ENCODE measurements around the gene SSH3. TPM values are rescaled to one million over a fixed set of nuclear protein-coding genes. Genes with fewer than 3 reads are reported as not detected.

The SSH3 gene
- total RNA-seq, 2 donors from 2014 or later: 11.6 to 16.5 TPM

- H3K27ac Mint-ChIP-seq: peak overlapping the region; percentile 89
- H3K36me3 Mint-ChIP-seq: peaks cover 38 to 48% of the 10 kb centered on the region in 2 donors
- H3K9me3 Mint-ChIP-seq: no peaks in the 10 kb centered on the region
- DNase-seq (ENCODE audit: low spot score in 2 of 2) (peak; percentile 84 to 90), ATAC-seq (peak; percentile 18 to 44)
Measured at GRCh38 chr11:67265633-67266448, 37.5 kb upstream of the SSH3 start.

DNA sequence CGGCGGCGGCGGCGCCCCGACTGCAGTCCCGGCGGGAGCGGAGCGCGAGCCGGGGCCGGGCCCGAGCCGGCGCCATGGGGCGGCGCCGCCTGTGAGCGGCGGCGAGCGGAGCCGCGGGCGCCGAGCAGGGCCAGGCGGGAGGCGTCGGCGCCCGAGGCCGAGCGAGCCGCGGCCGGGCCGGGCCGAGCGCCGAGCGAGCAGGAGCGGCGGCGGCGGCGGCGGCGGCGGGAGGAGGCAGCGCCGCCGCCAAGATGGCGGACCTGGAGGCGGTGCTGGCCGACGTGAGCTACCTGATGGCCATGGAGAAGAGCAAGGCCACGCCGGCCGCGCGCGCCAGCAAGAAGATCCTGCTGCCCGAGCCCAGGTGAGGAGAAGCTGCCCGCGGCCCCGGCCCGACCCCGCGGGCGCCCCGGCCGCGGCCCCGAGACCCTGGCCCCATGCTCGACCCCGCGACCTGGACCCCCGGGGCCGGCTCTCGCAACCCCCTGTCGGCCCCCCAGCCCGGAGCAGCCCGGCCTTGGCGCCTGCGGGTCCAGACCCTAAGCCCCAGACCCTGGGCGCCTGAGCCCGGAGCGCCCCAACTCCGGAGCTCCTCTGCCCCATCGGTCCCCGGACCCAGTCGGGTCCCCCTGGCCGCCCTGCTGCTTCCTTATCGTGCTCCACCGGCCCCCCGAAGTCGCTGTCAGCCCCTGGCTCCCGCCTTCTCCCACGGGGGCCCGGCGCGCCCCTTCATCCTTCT, 36.7 kb upstream of the SSH3 start, which contains the start of gene GRK2:
GRK2 (plus strand) TSS at position 25 of the 739 bp plus-strand sequence; CDS start at position 252, 227 bp downstream.
- DNase-seq (ENCODE audit: low spot score in 2 of 2) (peak in 1 of 2 donors; percentile 64), ATAC-seq (peak in 1 of 2 donors; percentile 9)
- Mint-ChIP-seq H3K36me3 (peaks cover 45 to 55% of the 10 kb centered on the region in 2 donors), H3K9me3 (no peaks in the 10 kb centered on the region), H3K27ac (peak within 1 kb of the TSS; percentile 95 to 97)

- DNase-seq (ENCODE audit: low spot score in 2 of 2): no peak
- ATAC-seq: no peak
- H3K27ac Mint-ChIP-seq: peak overlapping the region; percentile 95 to 97
- H3K36me3 Mint-ChIP-seq: peaks cover 48 to 62% of the 10 kb centered on the region in 2 donors
- H3K9me3 Mint-ChIP-seq: no peaks in the 10 kb centered on the region
Measured at GRCh38 chr11:67267188-67268080, 35.9 kb upstream of the SSH3 start.

GRCh38 chr11:67268081-67268961, 35.0 kb upstream of the SSH3 start:
- DNase-seq (ENCODE audit: low spot score in 2 of 2) (peak; percentile 79 to 87), ATAC-seq (peak; percentile 61 to 79)
- Mint-ChIP-seq H3K27ac (peak overlapping the region; percentile 95 to 97), H3K9me3 (no peaks in the 10 kb centered on the region), H3K36me3 (peaks cover 48 to 67% of the 10 kb centered on the region in 2 donors)

GRCh38 chr11:67268962-67269268, 34.4 kb upstream of the SSH3 start:
- H3K9me3 Mint-ChIP-seq: no peaks in the 10 kb centered on the region
- ATAC-seq: no peak
- H3K36me3 Mint-ChIP-seq: peaks cover 48 to 67% of the 10 kb centered on the region in 2 donors
- H3K27ac Mint-ChIP-seq: peak overlapping the region; percentile 50 to 97
- DNase-seq (ENCODE audit: low spot score in 2 of 2): peak in 1 of 2 donors; percentile 58

DNA sequence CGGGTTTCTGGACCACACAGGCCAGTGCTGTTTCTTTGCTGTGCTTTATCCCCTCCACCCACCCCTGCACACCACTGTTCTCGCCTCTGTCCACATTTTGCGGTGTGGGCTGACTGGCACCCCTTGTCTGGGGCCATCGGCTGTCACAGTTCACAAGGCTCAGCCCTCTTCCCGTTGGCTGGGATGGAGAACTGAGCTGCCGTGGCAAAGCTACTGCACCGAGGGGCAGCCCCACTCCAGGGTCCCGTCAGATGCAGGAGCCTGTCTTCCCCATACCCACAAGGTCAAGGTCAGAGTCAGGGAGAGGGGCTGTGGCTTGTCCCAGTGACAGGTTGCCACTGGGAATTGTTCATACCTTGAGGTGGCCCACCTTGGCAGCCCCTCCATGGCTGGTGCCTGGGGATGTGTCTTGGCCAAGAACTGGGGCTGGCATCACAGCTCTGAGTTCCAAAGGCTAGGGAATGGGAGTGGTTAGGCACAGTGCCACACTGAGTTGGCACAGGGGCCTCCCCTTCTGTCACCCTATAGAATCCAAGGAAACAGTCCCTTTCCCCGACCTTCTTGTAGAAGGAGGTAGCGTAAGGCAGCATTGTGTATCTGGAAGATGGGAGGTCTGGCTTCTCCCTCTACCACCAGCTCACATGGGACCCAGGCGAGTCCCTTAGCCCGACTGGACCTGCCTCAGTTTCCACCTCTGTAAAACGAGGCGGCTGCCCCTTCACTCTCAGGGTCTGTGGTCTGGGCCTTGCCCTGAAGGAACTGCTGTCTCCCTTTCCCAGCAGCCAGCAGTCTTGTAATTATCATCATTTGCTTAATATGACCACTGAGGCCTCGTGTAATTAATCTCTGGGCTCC, 33.7 kb upstream of the SSH3 start:
- Mint-ChIP-seq H3K9me3 (no peaks in the 10 kb centered on the region), H3K36me3 (peaks cover 48 to 71% of the 10 kb centered on the region in 2 donors), H3K27ac (peak overlapping the region; percentile 89 to 97)
- ATAC-seq: peak in 1 of 2 donors; percentile 25
- peak in 1 of 2 donors; percentile 83 for DNase-seq (ENCODE audit: low spot score in 2 of 2)

DNA sequence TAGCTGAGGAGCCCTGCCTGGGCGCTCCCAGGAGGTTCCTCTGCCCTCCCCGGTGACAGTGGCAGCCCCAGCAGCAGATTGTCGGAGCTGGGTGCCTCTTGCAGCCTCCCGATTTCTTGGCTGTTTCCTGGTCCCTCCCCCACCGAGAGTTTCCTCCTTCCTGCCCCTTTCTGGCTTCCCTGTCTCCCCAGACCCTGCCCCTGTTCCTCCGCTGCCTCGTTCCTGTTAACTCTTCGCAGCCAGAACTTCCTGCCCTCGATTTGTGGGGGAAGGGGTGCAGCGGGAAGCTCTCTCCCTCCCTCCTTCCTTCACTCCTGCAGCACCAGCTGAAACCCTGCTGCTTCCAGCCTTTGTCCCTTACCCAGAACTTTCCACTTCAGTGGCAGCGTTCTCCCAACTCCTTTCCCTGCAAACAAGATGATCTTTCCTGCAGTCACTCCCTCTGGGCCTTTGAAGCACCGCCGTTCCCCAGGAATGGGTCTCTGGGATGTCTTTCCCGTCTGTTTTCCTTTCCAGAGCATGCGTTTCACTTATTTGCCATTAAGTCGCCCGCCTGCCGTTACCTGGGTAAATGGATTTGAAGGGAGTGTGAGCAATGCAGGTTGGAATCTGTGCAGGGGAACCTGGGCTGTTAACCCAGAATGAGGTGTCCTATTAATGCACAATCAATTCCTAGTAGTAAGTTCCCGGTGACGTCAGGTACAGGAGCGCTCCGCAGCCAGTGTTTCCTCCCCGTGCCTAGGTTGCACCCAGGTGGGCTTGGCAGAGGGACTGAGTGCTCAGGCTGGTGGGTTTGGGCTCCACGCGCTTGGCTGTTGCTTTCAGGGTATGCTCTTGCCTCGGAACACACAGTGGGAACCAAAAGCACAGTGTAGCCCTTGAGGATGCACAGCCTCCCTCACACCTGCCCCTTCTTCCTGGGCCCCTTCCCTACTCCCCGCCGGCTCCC, 32.8 kb upstream of the SSH3 start:
- peaks cover 48 to 69% of the 10 kb centered on the region in 2 donors for H3K36me3 Mint-ChIP-seq
- no peak for DNase-seq (ENCODE audit: low spot score in 2 of 2)

GRCh38 chr11:67271205-67271540, 32.2 kb upstream of the SSH3 start:
- peak overlapping the region; percentile 89 to 97 for H3K27ac Mint-ChIP-seq
- H3K36me3 Mint-ChIP-seq: peaks cover 48 to 65% of the 10 kb centered on the region in 2 donors
- H3K9me3 Mint-ChIP-seq: no peaks in the 10 kb centered on the region
- ATAC-seq (no peak), DNase-seq (ENCODE audit: low spot score in 2 of 2) (no peak)

More for the DNA sequence above, 32.8 kb upstream of the SSH3 start:
- H3K27ac Mint-ChIP-seq: peak overlapping the region; percentile 89 to 97
- ATAC-seq: no peak
- no peaks in the 10 kb centered on the region for H3K9me3 Mint-ChIP-seq

- H3K36me3 Mint-ChIP-seq: peaks cover 48 to 68% of the 10 kb centered on the region in 2 donors
- ATAC-seq: peak; percentile 14 to 53
- peak overlapping the region; percentile 89 to 97 for H3K27ac Mint-ChIP-seq
- peak in 1 of 2 donors; percentile 89 for DNase-seq (ENCODE audit: low spot score in 2 of 2)
- H3K9me3 Mint-ChIP-seq: no peaks in the 10 kb centered on the region
Measured at GRCh38 chr11:67271541-67272284, 31.6 kb upstream of the SSH3 start.

DNA sequence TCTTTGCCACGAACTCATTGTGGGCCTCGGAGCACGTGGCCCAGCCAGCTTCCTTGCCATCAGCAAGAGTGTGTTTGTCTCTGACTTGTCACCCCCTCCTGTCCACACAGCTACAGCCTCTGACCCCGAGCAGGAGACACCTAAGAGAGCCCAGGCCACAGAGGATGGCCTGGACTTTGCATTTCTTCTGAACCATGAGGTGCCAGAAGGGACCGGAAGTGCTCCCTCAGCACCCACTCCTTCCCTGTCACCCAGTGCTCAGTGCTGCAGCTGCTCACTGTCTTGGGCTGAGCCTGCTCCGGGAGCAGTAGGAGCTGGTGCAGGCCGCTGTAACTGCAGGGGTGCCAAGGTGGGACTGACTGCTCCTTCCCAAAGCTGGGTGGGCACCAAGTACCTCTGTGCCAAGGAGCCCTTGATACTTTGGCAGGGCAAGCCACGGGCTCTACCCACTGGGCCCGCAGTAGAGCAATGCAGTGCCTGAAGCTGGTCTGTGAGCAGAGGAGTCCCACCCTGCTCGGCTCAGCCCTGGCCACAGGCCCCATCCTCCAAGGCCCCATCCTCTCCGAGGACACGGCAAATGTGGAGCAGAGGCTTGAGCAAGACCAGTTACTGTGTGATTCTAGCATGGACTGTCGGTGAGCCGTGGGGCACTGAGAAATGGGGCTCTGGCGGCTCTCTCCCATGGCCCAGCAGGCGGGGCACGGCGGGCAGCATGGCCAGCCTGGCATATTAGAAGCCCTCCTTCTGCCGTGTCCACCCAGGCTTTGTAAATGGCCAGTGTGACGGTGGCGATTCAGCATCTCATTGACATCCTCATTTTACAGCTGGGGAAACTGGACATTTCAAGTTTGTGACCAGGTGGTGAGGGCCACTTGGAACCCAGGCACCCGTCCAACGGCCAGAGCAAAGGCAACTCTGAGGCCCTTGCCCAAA, 30.7 kb upstream of the SSH3 start:
- DNase-seq (ENCODE audit: low spot score in 2 of 2) (peak in 1 of 2 donors; percentile 69), ATAC-seq (peak in 1 of 2 donors; percentile 16)
- no peaks in the 10 kb centered on the region for H3K9me3 Mint-ChIP-seq
- peaks cover 46 to 67% of the 10 kb centered on the region in 2 donors for H3K36me3 Mint-ChIP-seq
- peak overlapping the region; percentile 93 to 97 for H3K27ac Mint-ChIP-seq

DNA sequence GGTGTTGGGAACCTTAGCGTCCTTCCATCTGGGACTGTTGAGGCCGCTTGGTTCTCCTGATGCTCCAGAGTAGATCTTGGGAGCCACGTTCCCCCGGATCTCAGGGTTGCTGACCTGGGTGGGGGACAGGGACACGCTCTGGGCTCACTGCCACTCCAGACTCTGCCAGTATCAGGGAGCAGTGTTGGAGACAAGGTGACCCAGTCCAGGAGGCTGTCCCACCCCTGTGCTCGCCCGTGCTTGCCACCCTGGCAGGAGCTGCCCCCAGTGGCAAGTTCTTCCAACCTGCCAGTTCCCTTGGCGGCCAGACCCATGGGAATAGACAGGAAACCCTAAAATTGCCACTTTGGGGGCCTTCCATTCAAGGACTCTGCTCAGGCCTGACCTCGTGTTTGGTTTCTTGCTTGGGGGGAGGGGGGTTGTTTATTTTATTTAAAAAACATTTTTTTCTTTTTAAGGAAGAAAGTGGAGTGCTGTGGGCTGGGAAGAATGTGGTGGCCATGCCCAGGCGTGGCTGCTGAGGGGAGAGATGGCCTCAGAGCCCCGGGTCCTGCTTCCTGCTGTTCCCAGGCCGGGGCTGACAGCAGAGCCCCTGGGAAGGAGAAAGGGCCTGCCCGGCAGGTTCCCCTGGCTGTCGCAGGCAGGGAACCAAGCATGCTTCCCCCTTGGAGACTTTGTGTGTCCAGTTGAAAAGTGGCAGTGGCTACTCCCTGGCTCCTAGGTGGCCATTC, 29.9 kb upstream of the SSH3 start:
- peak overlapping the region; percentile 93 to 97 for H3K27ac Mint-ChIP-seq
- H3K9me3 Mint-ChIP-seq: no peaks in the 10 kb centered on the region
- ATAC-seq: no peak
- peak in 1 of 2 donors; percentile 54 for DNase-seq (ENCODE audit: low spot score in 2 of 2)
- peaks cover 41 to 63% of the 10 kb centered on the region in 2 donors for H3K36me3 Mint-ChIP-seq

Measured in activated naive CD4-positive, alpha-beta T cell treated with anti-CD3 and anti-CD28 coated beads, Interleukin-2, amount 50 U/mL, for 72 hours (primary cell).